ENCODE measurements around the gene CACNB2. TPM values are rescaled to one million over a fixed set of nuclear protein-coding genes. Genes with fewer than 3 reads are reported as not detected.

CACNB2 gene
- total RNA-seq, 2 donors from 2014 or later: 1.9 to 4.6 TPM

GRCh38 chr10:18226336-18226735 lies 86.1 kb downstream of the CACNB2 start:
- Histone ChIP-seq H3K4me3 (ENCODE audit: low read length) (no peak overlapping the region), H3K36me3 (ENCODE audit: control insufficient read depth, insufficient read depth, low read length) (no peaks in the 10 kb centered on the region), H3K27ac (ENCODE audit: low read depth, low read length) (no peak overlapping the region), H3K9me3 (ENCODE audit: control insufficient read depth, low read length) (no peaks in the 10 kb centered on the region), H3K27me3 (ENCODE audit: control insufficient read depth, insufficient read depth, low read length, poor library complexity, severe bottlenecking) (no peaks in the 10 kb centered on the region), H3K4me1 (ENCODE audit: control insufficient read depth, insufficient read depth, low read length) (no peaks in the 10 kb centered on the region), H3K9ac (ENCODE audit: extremely low read depth, low read length, poor library complexity, severe bottlenecking) (no peak overlapping the region)
- Mint-ChIP-seq H3K9me3 (no peaks in the 10 kb centered on the region), H3K36me3 (ENCODE audit: low read depth) (no peaks in the 10 kb centered on the region), H3K27me3 (ENCODE audit: insufficient read depth) (peaks cover 7% of the 10 kb centered on the region), H3K4me3 (no peak overlapping the region), H3K27ac (no peak overlapping the region), H3K4me1 (peaks cover 4% of the 10 kb centered on the region)
- no peak for DNase-seq
- 97 to 100% methylated on average over 1 to 5 of the region's 5 CpGs for WGBS, 2 experiments (ENCODE audit: insufficient coverage in 1 of 2, insufficient read length in 1 of 2)
- TF ChIP-seq CTCF (conservative IDR thresholded peaks at IDR 0.05): no peak

- peaks cover 11% of the 10 kb centered on the region for H3K4me1 Mint-ChIP-seq
- H3K4me3 Mint-ChIP-seq: no peak overlapping the region
- H3K4me3 ChIP-seq (ENCODE audit: low read length): no peak overlapping the region
- no peaks in the 10 kb centered on the region for H3K27me3 ChIP-seq (ENCODE audit: control insufficient read depth, insufficient read depth, low read length, poor library complexity, severe bottlenecking)
- peaks cover 7% of the 10 kb centered on the region for H3K4me1 ChIP-seq (ENCODE audit: control insufficient read depth, insufficient read depth, low read length)
- H3K36me3 Mint-ChIP-seq (ENCODE audit: low read depth): no peaks in the 10 kb centered on the region
- no peak for DNase-seq
- no peaks in the 10 kb centered on the region for H3K36me3 ChIP-seq (ENCODE audit: control insufficient read depth, insufficient read depth, low read length)
- TF ChIP-seq CTCF (conservative IDR thresholded peaks at IDR 0.05): no peak
- no peaks in the 10 kb centered on the region for H3K9me3 Mint-ChIP-seq
- H3K27ac Mint-ChIP-seq: no peak overlapping the region
- H3K27me3 Mint-ChIP-seq (ENCODE audit: insufficient read depth): peaks cover 14% of the 10 kb centered on the region
- WGBS, 2 experiments (ENCODE audit: insufficient coverage in 1 of 2, insufficient read length in 1 of 2): 92 to 93% methylated on average over 3 of the region's 3 CpGs
- no peaks in the 10 kb centered on the region for H3K9me3 ChIP-seq (ENCODE audit: control insufficient read depth, low read length)
- no peak overlapping the region for H3K9ac ChIP-seq (ENCODE audit: extremely low read depth, low read length, poor library complexity, severe bottlenecking)
- no peak overlapping the region for H3K27ac ChIP-seq (ENCODE audit: low read depth, low read length)
These were observed 89.6 kb downstream of the CACNB2 start for GRCh38 chr10:18229826-18230225.

DNA sequence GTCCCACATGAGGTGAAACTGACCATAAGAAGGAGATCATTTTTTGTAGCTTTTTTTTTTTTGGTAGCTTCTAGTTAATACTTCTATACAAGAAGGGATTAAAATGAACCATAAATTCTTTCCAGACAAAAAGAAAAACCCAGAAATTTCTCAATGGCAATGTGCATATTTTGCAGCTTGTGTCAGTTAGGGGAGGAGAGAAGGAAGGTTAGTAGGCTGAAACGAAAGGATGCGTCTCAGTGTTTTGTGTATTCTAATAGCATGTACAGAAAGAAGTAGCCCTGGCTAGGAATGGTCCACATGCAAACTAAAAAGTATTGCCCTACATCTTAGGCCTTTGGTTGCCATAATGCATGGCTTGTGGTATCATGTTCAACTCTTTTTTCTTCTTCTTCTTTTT lies 90.6 kb downstream of the CACNB2 start:
- H3K9me3 Mint-ChIP-seq: no peaks in the 10 kb centered on the region
- peaks cover 14% of the 10 kb centered on the region for H3K27me3 Mint-ChIP-seq (ENCODE audit: insufficient read depth)
- no peak for DNase-seq
- peaks cover 11% of the 10 kb centered on the region for H3K4me1 Mint-ChIP-seq
- no peaks in the 10 kb centered on the region for H3K36me3 Mint-ChIP-seq (ENCODE audit: low read depth)
- no peak overlapping the region for H3K9ac ChIP-seq (ENCODE audit: extremely low read depth, low read length, poor library complexity, severe bottlenecking)
- no peak overlapping the region for H3K27ac ChIP-seq (ENCODE audit: low read depth, low read length)
- H3K4me3 ChIP-seq (ENCODE audit: low read length): no peak overlapping the region
- H3K27ac Mint-ChIP-seq: no peak overlapping the region
- TF ChIP-seq CTCF (conservative IDR thresholded peaks at IDR 0.05): no peak
- no peaks in the 10 kb centered on the region for H3K27me3 ChIP-seq (ENCODE audit: control insufficient read depth, insufficient read depth, low read length, poor library complexity, severe bottlenecking)
- no peaks in the 10 kb centered on the region for H3K9me3 ChIP-seq (ENCODE audit: control insufficient read depth, low read length)
- H3K36me3 ChIP-seq (ENCODE audit: control insufficient read depth, insufficient read depth, low read length): no peaks in the 10 kb centered on the region
- no peak overlapping the region for H3K4me3 Mint-ChIP-seq
- H3K4me1 ChIP-seq (ENCODE audit: control insufficient read depth, insufficient read depth, low read length): peaks cover 7% of the 10 kb centered on the region
- WGBS, 2 experiments (ENCODE audit: insufficient coverage in 1 of 2, insufficient read length in 1 of 2): 88 to 94% methylated on average over 2 of the region's 2 CpGs

Measured in endodermal cell (in vitro differentiated cells).